ENCODE measurements around the gene GATD1. TPM values are rescaled to one million over a fixed set of nuclear protein-coding genes. Genes with fewer than 3 reads are reported as not detected.

GATD1 gene
- total and polyA plus RNA-seq, 4 donors: 22.1 to 63.1 (median 39.1) TPM

DNA sequence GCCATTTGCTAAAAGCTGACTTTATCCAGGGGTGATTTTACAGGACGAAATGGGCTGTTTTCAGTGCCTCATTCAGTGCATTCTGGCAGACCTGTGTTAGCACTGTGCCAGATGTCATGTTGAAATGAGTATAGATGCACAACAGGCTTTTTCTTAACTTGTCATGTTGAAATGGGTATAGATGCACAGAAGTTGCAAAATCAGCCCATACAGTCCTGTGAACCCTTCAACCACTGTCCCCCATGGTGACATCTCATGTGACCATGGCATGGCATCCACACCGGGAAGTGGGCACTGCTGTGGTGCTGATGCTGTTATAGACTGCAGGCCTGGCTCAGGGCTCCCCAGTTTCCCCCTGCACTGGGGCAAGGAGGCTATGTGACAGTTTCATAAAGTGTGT lies 27.6 kb downstream of the GATD1 start:
- Histone ChIP-seq H3K27ac (ENCODE audit: low read depth in 1 of 2, low read length in 1 of 2) (peak overlapping the region in 1 of 2 donors; percentile 24), H3K4me3 (no peak overlapping the region), H3K27me3 (ENCODE audit: control insufficient read depth in 3 of 3, insufficient read depth in 3 of 3, low read length in 2 of 3) (no peaks in the 10 kb centered on the region), H3K9me3 (ENCODE audit: control insufficient read depth in 4 of 4, insufficient read depth in 3 of 4, low read length in 3 of 4) (no peaks in the 10 kb centered on the region), H3K36me3 (ENCODE audit: control insufficient read depth in 4 of 4, insufficient read depth in 4 of 4, low read length in 4 of 4) (peaks cover 0 to 5% (median 2%) of the 10 kb centered on the region in 4 donors), H3K9ac (ENCODE audit: insufficient read depth in 1 of 2, low read length in 2 of 2) (no peak overlapping the region), H3K4me1 (ENCODE audit: control insufficient read depth in 5 of 5, insufficient read depth in 5 of 5, low read length in 5 of 5) (peaks cover 0 to 17% (median 6%) of the 10 kb centered on the region in 5 donors)
- 28 to 66% methylated on average over 2 of the region's 2 CpGs for WGBS, 2 donors
- no peak for ATAC-seq (ENCODE audit: insufficient read depth, low FRiP score)
- TF ChIP-seq, protein P1, sequence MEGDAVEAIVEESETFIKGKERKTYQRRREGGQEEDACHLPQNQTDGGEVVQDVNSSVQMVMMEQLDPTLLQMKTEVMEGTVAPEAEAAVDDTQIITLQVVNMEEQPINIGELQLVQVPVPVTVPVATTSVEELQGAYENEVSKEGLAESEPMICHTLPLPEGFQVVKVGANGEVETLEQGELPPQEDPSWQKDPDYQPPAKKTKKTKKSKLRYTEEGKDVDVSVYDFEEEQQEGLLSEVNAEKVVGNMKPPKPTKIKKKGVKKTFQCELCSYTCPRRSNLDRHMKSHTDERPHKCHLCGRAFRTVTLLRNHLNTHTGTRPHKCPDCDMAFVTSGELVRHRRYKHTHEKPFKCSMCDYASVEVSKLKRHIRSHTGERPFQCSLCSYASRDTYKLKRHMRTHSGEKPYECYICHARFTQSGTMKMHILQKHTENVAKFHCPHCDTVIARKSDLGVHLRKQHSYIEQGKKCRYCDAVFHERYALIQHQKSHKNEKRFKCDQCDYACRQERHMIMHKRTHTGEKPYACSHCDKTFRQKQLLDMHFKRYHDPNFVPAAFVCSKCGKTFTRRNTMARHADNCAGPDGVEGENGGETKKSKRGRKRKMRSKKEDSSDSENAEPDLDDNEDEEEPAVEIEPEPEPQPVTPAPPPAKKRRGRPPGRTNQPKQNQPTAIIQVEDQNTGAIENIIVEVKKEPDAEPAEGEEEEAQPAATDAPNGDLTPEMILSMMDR (IDR thresholded peaks at IDR 0.05; ENCODE audit: control extremely low read depth, extremely low read depth): no peak
- no peak for DNase-seq

DNA sequence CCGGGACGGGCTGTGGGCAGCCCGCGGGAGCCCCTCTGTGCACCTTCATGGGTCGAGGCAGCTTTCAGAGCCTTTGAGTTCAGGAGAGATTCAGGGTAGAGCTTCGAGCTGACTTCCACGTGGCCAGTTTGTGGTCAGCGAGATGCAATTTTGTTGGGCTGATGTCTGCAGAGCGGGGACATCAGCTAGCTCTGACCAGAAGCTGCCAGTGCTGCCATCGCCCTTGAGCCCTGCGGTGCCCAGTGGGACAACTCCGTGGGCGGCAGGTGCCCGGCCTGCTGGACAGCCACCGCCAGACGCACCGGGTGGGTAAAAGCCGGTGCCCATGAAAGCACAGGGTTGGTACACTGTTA lies 29.3 kb downstream of the GATD1 start:
- Histone ChIP-seq H3K9ac (ENCODE audit: insufficient read depth in 1 of 2, low read length in 2 of 2) (peak overlapping the region; percentile 30 to 37), H3K9me3 (ENCODE audit: control insufficient read depth in 4 of 4, insufficient read depth in 3 of 4, low read length in 3 of 4) (no peaks in the 10 kb centered on the region), H3K4me3 (peak overlapping the region; percentile 99), H3K27me3 (ENCODE audit: control insufficient read depth in 3 of 3, insufficient read depth in 3 of 3, low read length in 2 of 3) (no peaks in the 10 kb centered on the region), H3K36me3 (ENCODE audit: control insufficient read depth in 4 of 4, insufficient read depth in 4 of 4, low read length in 4 of 4) (peaks cover 0 to 4% (median 2%) of the 10 kb centered on the region in 4 donors), H3K4me1 (ENCODE audit: control insufficient read depth in 5 of 5, insufficient read depth in 5 of 5, low read length in 5 of 5) (peaks cover 0 to 17% (median 6%) of the 10 kb centered on the region in 5 donors), H3K27ac (ENCODE audit: low read depth in 1 of 2, low read length in 1 of 2) (peak overlapping the region in 1 of 2 donors; percentile 93)
- DNase-seq (no peak), ATAC-seq (ENCODE audit: insufficient read depth, low FRiP score) (peak; percentile 15)
- 0 to 4% methylated on average over 18 of the region's 18 CpGs for WGBS, 2 donors
- TF ChIP-seq, protein P1 (IDR thresholded peaks at IDR 0.05; ENCODE audit: control extremely low read depth, extremely low read depth): no peak

DNA sequence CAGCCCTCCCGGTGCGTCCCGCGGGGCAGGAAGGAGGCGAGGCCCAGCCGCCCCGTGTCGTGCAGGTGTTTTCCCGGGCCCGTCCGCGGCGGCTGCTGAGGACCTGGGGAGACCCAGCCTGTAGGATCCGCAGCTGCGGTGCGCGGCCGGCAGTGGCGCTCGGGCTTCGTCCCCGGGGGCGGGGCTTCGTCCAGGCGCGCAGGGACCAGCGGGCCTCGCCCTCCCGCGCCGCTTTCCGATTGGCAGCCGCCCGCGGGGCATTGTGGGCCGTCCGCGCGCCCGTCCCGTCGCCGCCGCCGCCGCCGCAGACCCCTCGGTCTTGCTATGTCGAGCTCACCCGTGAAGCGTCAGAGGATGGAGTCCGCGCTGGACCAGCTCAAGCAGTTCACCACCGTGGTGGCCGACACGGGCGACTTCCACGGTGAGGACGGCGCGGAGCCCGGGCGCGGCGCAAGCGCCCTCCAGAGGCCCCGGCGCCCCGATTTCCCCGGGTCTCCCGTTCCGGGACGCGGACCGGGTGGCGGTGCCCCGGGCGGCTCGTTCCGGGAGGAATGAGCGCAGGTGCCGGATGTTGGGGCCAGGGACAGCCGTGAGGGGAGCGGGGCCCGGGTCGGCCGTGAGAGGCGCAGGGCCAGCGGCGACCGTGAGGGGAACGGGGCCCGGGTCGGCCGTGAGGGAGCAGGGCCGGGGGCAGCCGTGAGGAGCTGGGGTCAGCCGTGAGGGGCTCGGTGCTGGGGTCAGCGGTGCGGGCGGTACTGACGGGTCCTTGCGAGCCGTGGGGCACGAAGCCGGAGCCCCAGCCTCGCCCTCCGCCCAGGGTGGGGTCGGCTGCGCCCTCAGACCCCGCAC lies 29.9 kb downstream of the GATD1 start, which contains the start of gene TALDO1:
Gene TALDO1, plus strand, starts transcription at position 307 of the 849 bp plus-strand sequence. Its CDS starts 18 bp downstream, at position 325.
- Histone ChIP-seq H3K9ac (ENCODE audit: insufficient read depth in 1 of 2, low read length in 2 of 2) (peak within 1 kb of the TSS; percentile 30 to 37), H3K9me3 (ENCODE audit: control insufficient read depth in 4 of 4, insufficient read depth in 3 of 4, low read length in 3 of 4) (no peaks in the 10 kb centered on the region), H3K4me3 (peak within 1 kb of the TSS; percentile 99), H3K4me1 (ENCODE audit: control insufficient read depth in 5 of 5, insufficient read depth in 5 of 5, low read length in 5 of 5) (peaks cover 0 to 17% (median 6%) of the 10 kb centered on the region in 5 donors), H3K27me3 (ENCODE audit: control insufficient read depth in 3 of 3, insufficient read depth in 3 of 3, low read length in 2 of 3) (no peaks in the 10 kb centered on the region), H3K36me3 (ENCODE audit: control insufficient read depth in 4 of 4, insufficient read depth in 4 of 4, low read length in 4 of 4) (peaks cover 0 to 2% (median 0%) of the 10 kb centered on the region in 4 donors), H3K27ac (ENCODE audit: low read depth in 1 of 2, low read length in 1 of 2) (peak within 1 kb of the TSS; percentile 93 to 96)
- DNase-seq (peak; percentile 90 to 93 (median 92)), ATAC-seq (ENCODE audit: insufficient read depth, low FRiP score) (peak; percentile 99)
- TF ChIP-seq, protein P1 (IDR thresholded peaks at IDR 0.05; ENCODE audit: control extremely low read depth, extremely low read depth): peak; percentile 21
- WGBS, 2 donors: 1% methylated on average over 96 to 112 of the region's 112 CpGs

All from lung (tissue), 12 donors.